Stimulated activated CD8-positive, alpha-beta memory T cell treated with anti-CD3 and anti-CD28 coated beads, Interleukin-4, amount 100 ng/mL, for 1 hour (primary cell): Measurements from ENCODE around the gene DDX52.

Source experiments
- DNase-seq, 2 donors: peaks; one replicate each; pipeline ENCODE4 v3.0.0-alpha.2; 2020; ENCODE audit warnings: low read depth in 2 of 2, low spot score in 1 of 2

The DDX52 gene

GRCh38 chr17:37592291-37592690 lies 51.0 kb downstream of the DDX52 start:
- DNase-seq, result no peak

GRCh38 chr17:37585066-37585465 lies 58.2 kb downstream of the DDX52 start:
- no peak for DNase-seq

GRCh38 chr17:37576281-37576680 lies 67.0 kb downstream of the DDX52 start:
- DNase-seq, result no peak

- DNase-seq, result no peak
Observed at GRCh38 chr17:37574427-37574826, 68.8 kb downstream of the DDX52 start.

GRCh38 chr17:37571674-37572073 lies 71.6 kb downstream of the DDX52 start:
- no peak for DNase-seq

- DNase-seq, result no peak
Observed at GRCh38 chr17:37570527-37571093, 72.6 kb downstream of the DDX52 start.

- DNase-seq, result no peak
Observed at GRCh38 chr17:37568350-37569053, 74.7 kb downstream of the DDX52 start.

- DNase-seq, result no peak
Observed at GRCh38 chr17:37567538-37567937, 75.7 kb downstream of the DDX52 start.

- DNase-seq, result no peak
Observed at GRCh38 chr17:37567137-37567536, 76.1 kb downstream of the DDX52 start.

- no peak for DNase-seq
Observed at GRCh38 chr17:37564252-37564651, 79.0 kb downstream of the DDX52 start.

GRCh38 chr17:37562016-37562745 lies 81.1 kb downstream of the DDX52 start:
- no peak for DNase-seq
